HL-60 (cell line): ENCODE measurements around the gene BCL3.

ENCODE experiments used
- GABPA ChIP-seq: IDR thresholded peaks from 2 replicates; pipeline ENCODE4 v1.6.1; 2012; ENCODE audit warnings: low read depth
- POLR2AphosphoS5 ChIP-seq: IDR thresholded peaks from 2 replicates; pipeline ENCODE4 v1.6.1; 2012; ENCODE audit warnings: low read depth
- SPI1 ChIP-seq: IDR thresholded peaks from 2 replicates; pipeline ENCODE4 v1.6.1; 2012; ENCODE audit warnings: low read depth, mild to moderate bottlenecking, borderline replicate concordance
- TF ChIP-seq, protein P1 (sequence below): IDR thresholded peaks from one replicate; pipeline ENCODE4 v1.5.1; 2011; ENCODE audit warnings: low read length, control low read depth, inconsistent platforms; ENCODE audit not compliant: insufficient read depth

GRCh38 chr19:44757735-44758505, 9.4 kb downstream of the BCL3 start:
- TF ChIP-seq, protein P1, sequence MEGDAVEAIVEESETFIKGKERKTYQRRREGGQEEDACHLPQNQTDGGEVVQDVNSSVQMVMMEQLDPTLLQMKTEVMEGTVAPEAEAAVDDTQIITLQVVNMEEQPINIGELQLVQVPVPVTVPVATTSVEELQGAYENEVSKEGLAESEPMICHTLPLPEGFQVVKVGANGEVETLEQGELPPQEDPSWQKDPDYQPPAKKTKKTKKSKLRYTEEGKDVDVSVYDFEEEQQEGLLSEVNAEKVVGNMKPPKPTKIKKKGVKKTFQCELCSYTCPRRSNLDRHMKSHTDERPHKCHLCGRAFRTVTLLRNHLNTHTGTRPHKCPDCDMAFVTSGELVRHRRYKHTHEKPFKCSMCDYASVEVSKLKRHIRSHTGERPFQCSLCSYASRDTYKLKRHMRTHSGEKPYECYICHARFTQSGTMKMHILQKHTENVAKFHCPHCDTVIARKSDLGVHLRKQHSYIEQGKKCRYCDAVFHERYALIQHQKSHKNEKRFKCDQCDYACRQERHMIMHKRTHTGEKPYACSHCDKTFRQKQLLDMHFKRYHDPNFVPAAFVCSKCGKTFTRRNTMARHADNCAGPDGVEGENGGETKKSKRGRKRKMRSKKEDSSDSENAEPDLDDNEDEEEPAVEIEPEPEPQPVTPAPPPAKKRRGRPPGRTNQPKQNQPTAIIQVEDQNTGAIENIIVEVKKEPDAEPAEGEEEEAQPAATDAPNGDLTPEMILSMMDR = no peak
- TF ChIP-seq POLR2AphosphoS5 (no peak), GABPA (no peak), SPI1 (no peak)
